NCI-H146 treated with DMSO at 0.1 percent for 48 hours (cell line): ENCODE data around the gene NPPA.

ENCODE experiments used
- DNase-seq: peaks from one replicate; lab custom pipeline; 2025; ENCODE audit not compliant: unreplicated experiment; lab: John Stamatoyannopoulos, UW

Gene NPPA

GRCh38 chr1:11874624-11875023, 27.0 kb upstream of the NPPA start:
- no peak for DNase-seq

GRCh38 chr1:11874258-11874562, 26.6 kb upstream of the NPPA start:
- no peak for DNase-seq

- no peak for DNase-seq
Observed at GRCh38 chr1:11873395-11874257, 26.0 kb upstream of the NPPA start.

GRCh38 chr1:11872545-11872944, 25.0 kb upstream of the NPPA start:
- no peak for DNase-seq

- DNase-seq = no peak
Observed at GRCh38 chr1:11869650-11870207, 22.1 kb upstream of the NPPA start.

- no peak for DNase-seq
Observed at GRCh38 chr1:11869104-11869503, 21.5 kb upstream of the NPPA start.

- DNase-seq = no peak
Observed at GRCh38 chr1:11868331-11868980, 20.9 kb upstream of the NPPA start.

- no peak for DNase-seq
Observed at GRCh38 chr1:11862890-11863289, 15.3 kb upstream of the NPPA start.

- DNase-seq = no peak
Observed at GRCh38 chr1:11860587-11860986, 13.0 kb upstream of the NPPA start.

GRCh38 chr1:11860083-11860482, 12.5 kb upstream of the NPPA start:
- DNase-seq = no peak

GRCh38 chr1:11858968-11859871, 11.6 kb upstream of the NPPA start:
- peak; percentile 25 for DNase-seq

- DNase-seq = no peak
Observed at GRCh38 chr1:11858613-11858967, 11.0 kb upstream of the NPPA start, which contains the start of gene NPPB. Gene NPPB (minus strand): TSS chr1:11858945. CDS start chr1:11858833, 112 bp downstream.

- no peak for DNase-seq
Observed at GRCh38 chr1:11858158-11858557, 10.6 kb upstream of the NPPA start.

- no peak for DNase-seq
Observed at GRCh38 chr1:11857164-11857851, 9.7 kb upstream of the NPPA start.

- DNase-seq = no peak
Observed at GRCh38 chr1:11856698-11857097, 9.1 kb upstream of the NPPA start.

- no peak for DNase-seq
Observed at GRCh38 chr1:11855430-11855829, 7.8 kb upstream of the NPPA start.

- no peak for DNase-seq
Observed at GRCh38 chr1:11854519-11854918, 6.9 kb upstream of the NPPA start.

GRCh38 chr1:11851180-11851579, 3.6 kb upstream of the NPPA start:
- no peak for DNase-seq

GRCh38 chr1:11850156-11850555, 2.6 kb upstream of the NPPA start:
- no peak for DNase-seq

- no peak for DNase-seq
Observed at GRCh38 chr1:11848373-11848700, 754 bp upstream of the NPPA start.
